Activated CD8-positive, alpha-beta memory T cell treated with anti-CD3 and anti-CD28 coated beads for 36 hours (primary cell): ENCODE measurements around the gene RIMS1. TPM values are rescaled to one million over a fixed set of nuclear protein-coding genes. Genes with fewer than 3 reads are reported as not detected.
"Not testable (repeated sequence)": the region's sequence is repeated elsewhere in the genome, so short reads cannot be mapped to it uniquely, and the experiment has no call there.

Experiments
- CTCF ChIA-PET: fragments of 350-600 bp; sonication (Branson Sonifier 250); formaldehyde crosslinking; loops from one replicate; lab custom pipeline; 2021; ENCODE audit warnings: antibody characterized with exemption; lab: Charles Lee
- POLR2A ChIA-PET: fragments of 350-600 bp; sonication (Branson Sonifier 250); formaldehyde crosslinking; loops from one replicate; lab custom pipeline; 2021; ENCODE audit warnings: antibody characterized with exemption; lab: Charles Lee
- total RNA-seq, 2 experiments: library from RNA; stranded (reverse); gene quantifications; one replicate each; pipeline ENCODE4 v1.2.3, GENCODE V29; 2021

RIMS1 gene
- total RNA-seq, 2 experiments from 2014 or later: not detected

DNA sequence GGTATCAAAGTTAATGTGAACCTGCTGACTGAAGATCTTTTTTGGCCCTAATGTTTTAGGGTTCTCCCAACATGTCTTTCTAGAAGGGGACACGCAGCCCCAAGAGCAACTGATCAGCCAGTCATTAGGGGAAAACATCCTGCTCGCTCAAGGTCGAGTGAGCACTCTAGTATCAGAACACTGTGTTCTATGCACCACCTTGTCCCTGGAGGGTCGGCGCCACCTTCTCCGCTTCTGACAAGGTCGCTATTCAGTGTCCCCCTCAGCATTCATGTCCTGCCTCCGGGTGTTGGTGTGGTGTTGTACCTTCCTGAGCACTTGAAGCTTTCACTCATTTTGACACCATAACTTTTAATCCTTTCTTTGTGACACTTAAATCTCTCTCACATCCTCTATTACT is 404.3 kb downstream of the RIMS1 start:
- CTCF ChIA-PET: no interaction called here
- POLR2A ChIA-PET: no interaction called here

DNA sequence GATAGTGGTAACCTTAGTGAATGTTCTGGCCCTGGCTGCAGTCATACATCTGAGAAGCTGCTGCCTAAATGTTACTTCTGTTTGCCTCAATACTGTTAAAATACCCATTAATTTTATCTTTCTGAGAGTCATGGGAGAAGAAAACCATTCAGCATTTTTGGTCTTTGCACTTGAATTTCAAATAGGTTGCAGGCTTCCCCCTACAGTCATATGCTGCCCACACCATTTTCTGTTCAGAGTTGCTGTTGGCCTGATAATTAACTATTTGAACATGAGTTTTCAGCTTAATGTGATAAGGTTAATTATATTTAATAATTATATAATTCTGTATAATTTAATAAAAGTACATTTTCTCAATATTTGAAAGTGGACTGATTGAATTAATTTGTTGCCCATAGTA is 410.0 kb downstream of the RIMS1 start:
- POLR2A ChIA-PET: no interaction called here
- CTCF ChIA-PET: no interaction called here

DNA sequence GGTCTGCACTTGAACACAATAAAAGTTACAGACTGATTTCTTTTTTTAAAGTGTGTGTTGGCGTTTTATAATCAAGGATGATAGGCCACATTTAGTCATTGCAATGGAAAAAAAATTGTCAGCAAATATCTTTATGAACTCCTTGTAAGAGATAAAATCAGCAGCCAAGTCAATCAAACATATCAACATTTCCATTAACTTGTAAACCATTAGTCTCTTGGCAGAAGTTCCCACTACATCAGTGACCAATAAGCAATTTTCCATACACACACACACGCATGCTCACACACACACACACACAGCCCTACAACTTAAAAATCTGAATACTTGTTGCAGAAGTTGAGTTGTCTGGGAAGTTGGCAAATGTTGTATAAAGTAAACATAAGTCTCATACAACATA is 419.6 kb downstream of the RIMS1 start:
- POLR2A ChIA-PET: no interaction called here

DNA sequence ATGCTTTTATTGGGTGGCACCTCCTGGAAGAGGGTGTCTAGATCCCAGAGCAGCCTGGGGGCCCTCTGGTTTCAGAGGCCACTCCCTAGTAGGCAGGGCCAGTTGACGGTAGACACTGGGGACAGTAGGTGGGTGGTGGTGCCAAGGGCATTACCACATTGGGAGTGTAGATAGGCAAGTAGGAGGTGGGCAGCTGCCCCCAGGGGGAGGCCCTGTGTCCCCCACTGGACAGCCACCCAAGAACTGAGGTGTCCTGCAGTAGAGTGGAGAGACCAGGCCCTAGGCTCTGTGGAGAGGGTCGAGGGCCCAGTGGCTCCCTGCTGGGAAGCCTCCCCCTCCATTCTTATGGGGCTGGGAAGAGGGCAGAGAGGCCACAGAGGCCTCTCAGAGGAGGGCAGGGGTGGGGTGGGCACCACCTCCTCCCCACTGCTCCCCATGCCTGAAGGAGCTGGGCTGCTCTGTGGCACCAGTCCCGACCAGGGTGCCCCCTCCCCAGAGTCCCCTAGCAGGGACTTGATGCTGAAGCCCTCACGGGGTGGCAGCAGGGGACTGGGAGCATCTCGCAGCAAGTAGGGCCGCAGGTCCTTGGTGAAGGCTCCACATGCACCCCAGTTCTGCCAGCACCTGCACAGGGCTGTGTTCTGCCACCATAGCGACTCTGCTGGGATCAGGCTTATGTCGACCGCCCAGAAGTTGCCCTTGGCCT is 430.5 kb downstream of the RIMS1 start:
- CTCF ChIA-PET: no interaction called here
- POLR2A ChIA-PET: no interaction called here

More for the DNA sequence above, 419.6 kb downstream of the RIMS1 start:
- CTCF ChIA-PET: no interaction called here

DNA sequence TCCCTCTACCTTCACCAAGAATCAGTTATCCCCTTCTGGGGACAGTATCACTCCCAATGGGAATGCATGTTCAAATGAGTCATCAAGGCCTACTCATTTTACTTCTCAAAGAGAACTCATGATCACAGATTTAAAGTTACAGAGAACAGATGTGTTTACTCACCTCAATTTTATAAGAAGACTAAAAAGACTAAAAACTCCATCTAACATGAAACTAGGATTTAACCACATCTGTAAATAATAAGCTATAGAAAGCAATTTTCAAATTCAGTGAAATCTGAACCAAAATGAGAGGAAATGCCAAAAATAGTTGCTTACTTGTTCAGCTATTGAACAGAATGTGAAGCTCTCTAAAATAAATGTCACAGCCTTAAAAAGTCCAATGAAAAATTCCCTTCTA is 435.4 kb downstream of the RIMS1 start:
- ChIA-PET CTCF (no interaction called here), POLR2A (no interaction called here)

DNA sequence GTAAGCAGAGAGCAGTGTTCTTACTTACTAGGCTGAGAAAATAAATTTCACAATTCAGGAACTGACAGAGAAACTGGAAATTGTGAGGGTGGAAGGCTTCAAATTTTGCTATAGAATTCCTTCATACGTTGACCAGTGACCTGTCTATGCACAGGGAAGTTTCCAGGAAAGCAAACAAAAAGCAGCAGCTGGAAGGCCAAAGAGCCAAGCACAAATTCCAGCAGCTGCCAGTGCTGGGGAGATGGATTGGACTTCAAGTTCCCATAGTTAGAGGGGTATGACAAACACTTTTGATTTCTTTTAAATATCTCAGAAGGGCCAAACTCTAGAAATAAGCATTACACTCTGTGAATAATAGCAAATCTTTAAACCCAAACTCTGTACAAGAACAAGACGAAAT is 436.4 kb downstream of the RIMS1 start:
- ChIA-PET POLR2A (no interaction called here), CTCF (no interaction called here)

DNA sequence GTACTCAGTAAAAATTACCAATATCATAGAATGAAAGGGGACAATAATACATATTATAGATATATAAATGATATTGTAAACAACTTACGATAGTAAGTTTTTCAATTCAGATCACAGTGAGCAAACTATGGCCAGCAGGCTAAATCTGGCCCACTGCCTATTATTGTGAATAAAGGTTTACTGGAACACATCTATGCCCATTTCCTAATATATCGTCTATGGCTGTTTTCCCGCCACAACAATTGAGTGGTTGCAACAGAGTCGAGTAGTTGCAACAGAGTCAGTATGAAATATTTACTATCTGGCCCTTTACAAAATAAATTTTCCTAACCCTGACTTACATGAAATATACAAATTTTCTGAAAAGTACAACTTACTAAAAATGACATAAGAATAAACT is 438.2 kb downstream of the RIMS1 start:
- ChIA-PET CTCF (no interaction called here), POLR2A (no interaction called here)

DNA sequence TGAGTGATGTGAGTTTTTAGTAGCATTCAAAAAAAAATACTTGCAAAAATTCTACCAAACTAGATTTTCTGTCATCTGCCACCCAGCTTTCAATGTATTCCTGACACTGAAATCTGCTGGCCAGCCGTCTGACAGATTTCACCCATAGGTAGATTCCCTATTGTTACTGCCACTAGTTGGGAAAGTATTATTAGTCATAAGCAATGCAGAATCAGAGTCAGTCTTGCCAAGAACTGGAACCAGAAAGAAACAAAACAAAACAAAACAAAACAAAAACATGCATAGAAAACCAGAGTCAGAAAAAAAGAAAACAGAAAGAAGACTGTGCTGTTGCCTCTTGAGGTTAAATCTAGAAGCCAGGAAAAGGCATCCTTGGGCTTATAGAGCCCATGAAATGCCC is 442.4 kb downstream of the RIMS1 start:
- POLR2A ChIA-PET: no interaction called here
- CTCF ChIA-PET: interaction anchor here (0.8 kb wide), 1 partner anchor 89 kb away, joined by 3 read pairs; no protein-coding TSS in a partner anchor

DNA sequence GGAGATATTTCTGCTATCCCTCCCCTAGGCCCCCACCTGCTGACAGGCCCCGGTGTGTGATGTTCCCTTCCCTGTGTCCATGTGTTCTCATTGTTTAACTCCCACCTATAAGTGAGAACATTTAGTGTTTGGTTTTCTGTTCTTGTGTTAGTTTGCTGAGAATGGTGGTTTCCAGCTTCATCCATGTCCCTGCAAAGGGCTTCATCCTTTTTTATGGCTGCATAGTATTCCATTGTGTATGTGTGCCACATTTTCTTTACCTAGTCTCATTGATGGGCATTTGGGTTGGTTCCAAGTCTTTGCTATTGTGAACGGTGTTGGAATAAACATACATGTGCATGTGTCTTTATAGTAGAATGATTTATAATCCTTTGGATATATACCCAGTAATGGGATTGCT is 448.9 kb downstream of the RIMS1 start:
- POLR2A ChIA-PET, CTCF ChIA-PET: not testable (repeated sequence)

DNA sequence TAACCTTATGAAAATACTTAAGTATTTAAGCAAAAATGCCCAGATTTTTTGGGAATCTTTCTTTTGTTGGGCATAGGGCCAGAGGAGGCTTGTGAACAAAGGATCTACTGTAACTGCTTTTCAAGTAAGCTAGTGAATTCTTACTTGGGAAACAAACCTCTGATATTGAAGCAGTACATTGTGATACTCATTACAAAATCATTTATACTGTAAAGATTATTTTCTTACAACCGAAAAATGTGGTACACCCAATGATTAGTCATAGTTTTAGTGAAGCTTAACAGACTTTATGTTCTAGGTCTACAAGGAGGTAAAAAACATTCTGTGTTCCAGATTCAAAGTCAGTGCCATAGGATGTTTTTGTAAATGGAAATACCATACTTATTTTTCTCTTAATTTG is 462.6 kb downstream of the RIMS1 start:
- POLR2A ChIA-PET: no interaction called here

DNA sequence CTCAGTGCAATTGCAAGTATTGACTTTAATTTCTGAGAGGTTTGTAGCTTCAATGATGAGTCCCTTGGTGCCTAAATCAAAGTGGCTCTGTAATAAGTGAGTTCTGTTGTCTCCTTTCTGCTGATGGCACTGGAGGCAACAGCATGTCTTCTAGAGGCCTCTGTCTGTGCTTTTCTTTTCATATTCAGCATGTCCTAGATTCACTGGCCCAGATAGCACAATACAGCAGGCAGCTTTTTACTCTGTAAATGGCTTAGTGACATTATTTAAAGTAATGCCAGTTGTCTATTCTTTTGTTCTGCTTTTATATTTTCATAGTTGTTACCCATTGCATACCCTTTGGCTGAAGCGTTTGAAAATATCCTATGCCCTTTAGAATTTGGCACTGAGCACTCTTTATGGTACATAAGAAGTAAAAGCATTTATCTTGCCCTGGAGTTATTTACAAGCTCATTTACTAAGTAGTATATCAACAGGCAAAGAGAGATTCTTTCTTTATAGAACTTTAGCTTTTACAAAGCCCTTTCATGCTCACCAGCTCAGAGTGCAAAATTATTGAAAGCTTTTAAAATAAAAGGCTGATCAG is 464.0 kb downstream of the RIMS1 start:
- CTCF ChIA-PET: no interaction called here
- POLR2A ChIA-PET: no interaction called here

More for the DNA sequence above, 462.6 kb downstream of the RIMS1 start:
- CTCF ChIA-PET: no interaction called here

DNA sequence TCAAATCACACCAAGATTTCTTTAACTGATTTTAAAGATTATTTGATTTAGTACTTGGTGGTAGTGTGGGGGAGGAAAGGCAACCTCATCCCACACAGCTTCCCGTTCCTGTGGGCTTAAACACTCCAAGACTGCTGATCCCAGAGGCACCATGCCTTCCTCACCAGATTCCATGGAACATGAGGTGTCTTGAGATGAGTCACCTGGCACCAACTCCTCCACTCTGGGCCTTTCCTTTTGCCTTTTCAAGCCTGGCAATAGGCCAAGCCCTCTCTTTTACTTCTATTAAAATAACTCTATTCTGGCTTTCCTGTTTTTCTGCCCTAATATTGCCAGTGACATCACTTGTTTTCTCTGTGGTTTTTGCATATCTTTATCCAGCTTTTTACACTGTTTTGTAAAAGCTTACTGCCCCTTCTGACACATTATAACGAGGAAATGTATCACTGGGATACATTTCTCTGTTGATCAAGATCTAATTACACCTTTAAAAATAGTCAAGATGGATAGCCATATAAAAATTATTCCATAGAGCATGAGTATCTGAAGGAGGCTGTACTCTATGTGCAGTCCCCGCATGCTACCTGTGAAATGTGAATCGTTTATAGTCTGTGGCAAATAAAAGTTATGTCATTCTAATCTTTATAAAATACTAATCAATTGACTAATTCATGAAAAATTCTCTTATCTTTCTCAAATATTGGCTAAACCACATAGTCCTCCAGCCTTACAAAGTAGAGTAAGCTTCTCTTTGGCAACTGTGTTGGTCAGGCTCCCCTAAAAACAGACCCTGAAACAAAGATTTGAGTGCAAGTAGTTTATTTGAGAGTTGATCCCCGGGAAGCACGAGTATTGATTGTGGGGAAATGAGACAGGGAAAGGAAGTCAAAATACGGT is 477.7 kb downstream of the RIMS1 start:
- CTCF ChIA-PET: no interaction called here
- POLR2A ChIA-PET: no interaction called here

DNA sequence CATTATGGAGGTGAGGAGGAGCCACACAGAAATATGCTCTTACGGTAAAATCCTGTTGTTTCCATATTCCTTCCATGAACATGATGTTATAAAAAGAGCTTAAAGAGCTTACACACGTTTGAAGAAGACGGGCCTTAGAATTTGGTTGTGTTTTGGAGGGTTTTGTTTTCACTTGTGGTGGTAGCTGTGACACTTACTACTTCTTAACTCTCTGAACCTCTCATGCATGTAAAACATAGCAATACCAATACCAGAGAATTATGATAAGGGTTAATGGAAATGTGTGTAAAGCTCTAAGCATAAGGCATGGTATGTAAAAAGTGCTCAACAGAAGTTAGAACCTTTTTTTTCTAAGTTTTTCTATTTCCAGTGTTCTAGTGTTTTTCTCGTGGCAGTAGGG is 479.4 kb downstream of the RIMS1 start:
- CTCF ChIA-PET: no interaction called here
- POLR2A ChIA-PET: no interaction called here

DNA sequence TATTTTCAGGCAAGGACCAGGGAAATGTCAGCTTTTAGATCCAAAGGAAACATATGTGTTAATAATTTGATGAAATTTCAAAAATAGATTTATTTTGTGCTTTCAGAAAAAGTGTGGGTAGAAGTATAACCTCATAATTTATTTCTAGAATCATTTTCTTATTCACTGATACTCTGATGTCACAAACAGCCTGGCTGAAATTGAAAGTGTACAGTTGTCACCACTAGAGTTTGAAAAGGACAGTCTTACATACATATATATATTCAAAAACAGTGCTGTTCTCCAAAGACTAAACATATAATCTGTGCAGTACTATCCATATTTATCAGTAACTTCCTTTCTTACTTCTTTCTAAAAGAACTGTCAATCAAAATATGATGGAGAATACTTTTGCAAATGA is 481.1 kb downstream of the RIMS1 start:
- POLR2A ChIA-PET: no interaction called here
- CTCF ChIA-PET: no interaction called here

DNA sequence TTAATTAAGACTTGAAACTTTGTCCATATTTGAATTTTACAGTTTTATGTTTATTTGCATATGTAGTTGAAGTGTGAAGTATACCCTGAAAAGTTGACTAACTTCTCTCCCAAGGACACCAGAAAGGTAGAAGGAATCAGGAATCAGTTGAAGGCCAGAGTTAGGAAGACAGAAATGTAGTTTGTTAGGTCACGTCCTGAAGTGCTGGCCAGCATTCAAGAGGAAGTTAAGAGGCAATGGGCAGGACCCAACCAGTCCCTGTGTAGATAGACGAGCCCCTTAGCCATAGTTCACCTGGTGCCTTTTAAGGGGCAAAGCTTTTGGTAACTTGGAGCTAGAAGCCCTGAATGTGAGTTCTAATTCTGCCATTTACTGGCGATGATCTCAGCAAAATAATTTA is 485.1 kb downstream of the RIMS1 start:
- ChIA-PET CTCF (no interaction called here), POLR2A (no interaction called here)

DNA sequence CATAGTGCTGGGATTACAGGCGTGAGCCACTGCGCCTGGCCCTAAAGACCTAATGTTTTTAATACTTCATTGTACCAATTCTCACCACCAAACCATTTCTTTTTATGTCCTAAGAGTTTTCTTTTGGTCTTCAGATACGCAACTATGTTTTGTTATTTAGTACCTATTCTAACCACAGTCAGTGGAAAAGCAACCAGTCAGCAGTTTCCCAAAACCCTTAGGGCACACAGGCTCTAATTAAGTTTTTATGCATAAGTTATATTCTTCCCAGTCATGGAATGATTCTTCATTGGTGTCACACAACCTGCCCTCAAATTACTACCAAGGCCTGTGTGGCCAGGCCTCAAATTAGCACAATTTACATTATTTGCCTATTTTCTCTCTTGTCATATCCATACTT is 487.8 kb downstream of the RIMS1 start:
- ChIA-PET POLR2A (no interaction called here), CTCF (no interaction called here)

DNA sequence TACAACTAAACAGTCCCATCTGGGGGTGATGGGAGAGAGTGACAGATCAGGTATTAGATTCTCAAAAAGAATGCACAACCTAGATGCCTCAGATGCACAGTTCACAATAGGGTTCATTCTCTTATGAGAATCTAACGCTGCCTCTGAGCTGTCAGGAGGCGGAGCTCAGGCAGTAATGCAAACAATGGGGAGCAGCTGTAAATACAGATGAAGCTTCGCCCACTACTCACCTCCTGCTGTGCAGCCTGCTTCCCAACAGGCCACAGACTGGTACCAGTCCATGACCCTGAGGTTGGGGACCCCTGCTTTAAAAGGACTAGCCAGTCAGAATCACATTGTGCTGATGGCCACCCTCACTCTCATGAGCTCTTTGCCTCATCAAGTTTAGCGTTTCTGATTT is 488.5 kb downstream of the RIMS1 start:
- POLR2A ChIA-PET: no interaction called here
- CTCF ChIA-PET: no interaction called here

DNA sequence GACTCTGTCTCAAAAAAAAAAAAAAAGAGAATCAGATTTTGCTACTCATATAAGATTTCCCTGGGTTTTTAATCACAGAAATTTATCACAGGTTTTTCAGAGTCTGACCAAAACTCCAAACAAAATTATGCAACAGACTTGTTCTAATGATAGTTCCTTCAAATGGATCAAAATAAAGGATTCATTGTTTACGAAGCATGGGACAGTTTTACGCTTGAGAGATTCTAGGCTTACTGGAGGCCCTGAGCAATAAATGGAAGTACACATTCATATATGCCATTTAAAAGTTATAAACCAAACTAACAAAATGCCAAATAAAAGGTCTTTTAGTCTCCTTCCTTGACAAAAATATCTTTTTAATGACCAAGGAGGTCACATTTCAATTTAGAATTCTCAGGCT is 490.4 kb downstream of the RIMS1 start:
- ChIA-PET POLR2A (no interaction called here), CTCF (no interaction called here)

DNA sequence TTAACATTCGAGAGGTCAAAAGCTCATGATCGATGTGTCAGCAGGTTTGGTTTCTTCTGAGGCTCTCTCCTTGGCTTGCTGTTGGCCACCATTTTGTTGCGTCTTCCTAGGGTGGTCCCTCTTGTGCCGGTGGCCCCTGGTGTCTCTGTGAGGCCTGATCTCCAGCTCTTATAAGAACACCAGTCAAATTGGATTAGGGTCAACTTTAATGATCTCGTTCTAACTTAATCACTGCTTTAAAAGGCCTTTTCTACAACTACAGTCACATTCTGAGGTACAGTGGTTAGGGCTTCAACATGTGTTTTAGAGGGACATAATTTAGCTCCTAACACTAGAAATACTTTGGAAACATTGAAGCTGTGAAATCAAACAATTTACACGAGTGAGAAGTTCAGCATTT is 494.7 kb downstream of the RIMS1 start:
- POLR2A ChIA-PET: no interaction called here

More for the DNA sequence above, 494.7 kb downstream of the RIMS1 start:
- CTCF ChIA-PET: no interaction called here
